ENCODE data around the gene RAD50. TPM values are rescaled to one million over a fixed set of nuclear protein-coding genes. Genes with fewer than 3 reads are reported as not detected.
A peak's percentile ranks its signal among the peaks of the same experiment; 100 is the strongest.

The RAD50 gene
- total RNA-seq, 1 donor from 2014 or later: 33.2 TPM

- H3K4me1 ChIP-seq: peaks cover 12% of the 10 kb centered on the region
- no peak for TF ChIP-seq CTCF (IDR thresholded peaks at IDR 0.05)
- H3K4me3 ChIP-seq: no peak overlapping the region
- H3K9me3 ChIP-seq: peaks cover under 1% of the 10 kb centered on the region
- peaks cover 36% of the 10 kb centered on the region for H3K27me3 ChIP-seq (ENCODE audit: low read depth)
- no peak for DNase-seq
- intact Hi-C loops (cut with DNase I): no loop called here
- H3K27ac ChIP-seq: no peak overlapping the region
- ATAC-seq: no peak
- H3K36me3 ChIP-seq: no peaks in the 10 kb centered on the region
These were observed 96.9 kb downstream of the RAD50 start for GRCh38 chr5:132653716-132654115.

- peak; percentile 51 to 70 for ATAC-seq
- peak overlapping the region; percentile 45 for H3K4me3 ChIP-seq
- no peak for TF ChIP-seq CTCF (IDR thresholded peaks at IDR 0.05)
- DNase-seq: no peak
- peaks cover 36% of the 10 kb centered on the region for H3K27me3 ChIP-seq (ENCODE audit: low read depth)
- intact Hi-C loops (cut with DNase I): no loop called here
- H3K4me1 ChIP-seq: peaks cover 12% of the 10 kb centered on the region
- H3K27ac ChIP-seq: no peak overlapping the region
- no peaks in the 10 kb centered on the region for H3K36me3 ChIP-seq
- no peaks in the 10 kb centered on the region for H3K9me3 ChIP-seq
These were observed 99.3 kb downstream of the RAD50 start for GRCh38 chr5:132655821-132656773.

DNA sequence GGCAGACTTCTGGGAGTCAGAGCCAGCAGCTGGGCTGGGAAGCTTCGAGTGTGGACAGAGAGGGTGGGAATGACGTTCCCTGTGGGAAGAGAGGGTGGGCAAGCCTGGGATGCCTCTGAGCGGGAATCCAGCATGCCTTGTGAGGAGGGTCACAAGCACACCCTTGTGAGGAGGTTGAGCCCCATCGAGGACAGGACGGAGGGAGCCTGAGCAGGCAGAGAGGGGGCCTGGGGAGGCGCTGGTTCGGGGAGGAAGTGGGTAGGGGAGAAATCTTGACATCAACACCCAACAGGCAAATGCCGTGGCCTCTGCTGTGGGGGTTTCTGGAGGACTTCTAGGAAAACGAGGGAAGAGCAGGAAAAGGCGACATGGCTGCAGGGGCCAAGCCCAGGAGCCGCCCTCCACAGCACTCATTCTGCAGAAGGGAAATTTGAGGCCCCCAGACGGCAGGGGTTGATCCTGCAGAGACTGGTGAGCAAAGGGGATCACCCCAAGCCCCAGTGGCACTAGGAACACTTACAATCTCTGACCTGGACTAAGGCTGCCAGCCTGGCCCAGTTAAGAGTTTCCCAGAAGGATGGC is 100.1 kb downstream of the RAD50 start:
- peaks cover 36% of the 10 kb centered on the region for H3K27me3 ChIP-seq (ENCODE audit: low read depth)
- no peak for TF ChIP-seq CTCF (IDR thresholded peaks at IDR 0.05)
- no peaks in the 10 kb centered on the region for H3K9me3 ChIP-seq
- intact Hi-C loops (cut with DNase I): no loop called here
- no peak for DNase-seq
- peak overlapping the region; percentile 45 for H3K4me3 ChIP-seq
- no peak overlapping the region for H3K27ac ChIP-seq
- ATAC-seq: no peak
- no peaks in the 10 kb centered on the region for H3K36me3 ChIP-seq
- H3K4me1 ChIP-seq: peaks cover 12% of the 10 kb centered on the region

DNA sequence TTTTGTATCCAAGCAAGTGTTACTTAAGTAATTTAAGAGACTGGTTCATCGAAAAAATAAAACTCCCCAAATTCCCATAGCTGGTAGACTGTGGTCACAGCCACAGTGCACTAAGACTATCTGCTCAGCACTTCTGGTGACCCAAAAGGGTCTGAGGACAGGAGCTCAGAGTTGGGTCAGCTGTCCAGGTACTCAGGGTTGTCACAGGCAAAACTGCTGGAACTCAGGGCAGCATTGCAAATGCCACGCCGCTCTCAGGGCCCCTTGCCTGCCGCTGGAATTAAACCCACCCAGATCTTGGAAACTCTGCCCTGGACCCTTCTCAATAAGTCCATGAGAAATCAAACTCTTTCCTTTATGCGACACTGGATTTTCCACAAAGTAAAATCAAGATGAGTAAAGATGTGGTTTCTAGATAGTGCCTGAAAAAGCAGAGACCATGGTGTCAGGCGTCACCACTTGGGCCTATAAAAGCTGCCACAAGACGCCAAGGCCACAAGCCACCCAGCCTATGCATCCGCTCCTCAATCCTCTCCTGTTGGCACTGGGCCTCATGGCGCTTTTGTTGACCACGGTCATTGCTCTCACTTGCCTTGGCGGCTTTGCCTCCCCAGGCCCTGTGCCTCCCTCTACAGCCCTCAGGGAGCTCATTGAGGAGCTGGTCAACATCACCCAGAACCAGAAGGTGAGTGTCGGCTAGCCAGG is 101.1 kb downstream of the RAD50 start, which contains the start of gene IL13:
TSS of gene IL13 (plus strand) at position 498 of the 705 bp plus-strand sequence. CDS start at position 512, 14 bp downstream.
- intact Hi-C loops (cut with DNase I): no loop called here

More for the DNA sequence above, 101.1 kb downstream of the RAD50 start, which contains the start of gene IL13:
- H3K27me3 ChIP-seq (ENCODE audit: low read depth): peaks cover 36% of the 10 kb centered on the region
- peaks cover 12% of the 10 kb centered on the region for H3K4me1 ChIP-seq
- H3K4me3 ChIP-seq: no peak within 1 kb of the TSS
- DNase-seq (no peak), ATAC-seq (no peak)
- H3K9me3 ChIP-seq: no peaks in the 10 kb centered on the region
- no peak within 1 kb of the TSS for H3K27ac ChIP-seq
- TF ChIP-seq CTCF (IDR thresholded peaks at IDR 0.05): no peak
- H3K36me3 ChIP-seq: no peaks in the 10 kb centered on the region
